Activated CD4-positive, CD25-positive, alpha-beta regulatory T cell (primary cell): ENCODE data around the gene ADAMTS4.

Source experiments
- DNase-seq, 4 experiments: peaks; one replicate each; lab custom pipeline; 2025; lab: John Stamatoyannopoulos, UW

Gene ADAMTS4

GRCh38 chr1:161219078-161219892 lies 20.4 kb upstream of the ADAMTS4 start:
- DNase-seq: no peak

DNA sequence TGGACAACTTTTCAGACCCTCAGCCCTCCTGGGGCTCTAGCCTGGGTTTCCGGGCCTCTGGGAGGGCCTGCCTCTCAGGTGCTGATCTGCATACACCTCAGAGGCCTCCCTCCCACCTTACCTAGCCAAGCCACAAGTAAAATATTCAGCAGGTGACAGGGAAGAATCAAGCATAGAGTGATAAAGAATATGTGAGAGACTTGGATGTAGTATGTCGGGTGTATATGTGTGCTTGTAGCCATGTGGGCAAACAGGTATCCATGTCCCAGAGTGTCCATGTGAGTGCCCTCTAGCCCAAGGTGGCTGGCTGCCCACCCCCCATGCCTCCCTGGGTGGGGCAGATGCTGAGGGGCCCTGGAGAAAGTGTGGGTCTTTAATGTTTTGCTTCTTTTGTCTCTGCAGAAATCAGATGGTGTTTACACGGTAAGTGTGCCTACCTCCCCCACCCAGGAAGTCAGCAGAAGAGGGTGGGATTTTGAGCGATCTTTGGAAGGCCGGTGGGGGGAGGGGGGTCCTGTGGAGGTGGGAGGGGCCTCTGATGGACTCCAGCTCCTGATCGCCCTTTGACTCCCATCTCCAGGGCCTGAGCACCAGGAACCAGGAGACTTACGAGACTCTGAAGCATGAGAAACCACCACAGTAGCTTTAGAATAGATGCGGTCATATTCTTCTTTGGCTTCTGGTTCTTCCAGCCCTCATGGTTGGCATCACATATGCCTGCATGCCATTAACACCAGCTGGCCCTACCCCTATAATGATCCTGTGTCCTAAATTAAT lies 19.6 kb upstream of the ADAMTS4 start:
- peak in 3 of 4 experiments; percentile 20 to 69 (median 65) for DNase-seq

GRCh38 chr1:161217831-161218230 lies 19.0 kb upstream of the ADAMTS4 start:
- DNase-seq: no peak

DNA sequence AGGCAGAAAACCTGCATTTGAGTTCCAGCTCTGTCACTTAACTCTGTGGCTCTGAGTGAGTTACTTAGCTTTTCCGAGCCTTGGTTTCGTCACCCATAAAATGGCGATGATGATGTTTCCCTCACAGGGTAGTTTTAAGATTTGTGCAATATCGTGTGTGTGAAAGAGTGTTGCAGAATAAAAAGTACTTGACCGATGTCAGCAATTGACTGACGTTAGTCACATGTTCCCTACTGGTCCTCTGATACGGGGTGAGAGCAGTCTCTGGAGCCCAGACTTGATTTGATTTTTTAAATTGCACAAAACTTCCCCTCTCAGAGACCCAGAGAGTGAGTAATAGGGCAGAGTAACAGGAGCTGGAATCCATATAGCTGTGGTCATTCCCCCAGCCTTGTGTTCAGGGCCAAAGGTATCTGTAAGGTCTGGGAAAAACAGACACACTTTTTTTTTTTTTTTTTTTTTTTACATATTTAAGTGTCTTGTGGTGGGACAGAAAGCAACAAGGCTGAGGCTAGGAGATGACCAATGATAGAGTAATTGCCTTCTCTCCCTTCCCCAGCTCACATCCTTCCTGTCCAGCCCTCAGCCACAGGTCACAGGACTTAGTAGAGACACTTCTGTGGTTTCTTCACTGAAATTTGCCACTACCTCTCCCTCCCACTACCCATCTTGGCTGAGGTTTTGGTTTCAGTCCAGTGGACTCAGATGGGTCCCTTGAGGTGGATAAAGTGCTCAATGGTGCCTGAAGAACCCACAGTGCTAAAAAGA lies 18.3 kb upstream of the ADAMTS4 start:
- no peak for DNase-seq

- DNase-seq: no peak
Observed at GRCh38 chr1:161215076-161215475, 16.2 kb upstream of the ADAMTS4 start, which contains the start of gene FCER1G. Gene FCER1G, plus strand, starts transcription at chr1:161215295. Its CDS starts 27 bp downstream, at chr1:161215322.

GRCh38 chr1:161214369-161214768 lies 15.5 kb upstream of the ADAMTS4 start:
- DNase-seq: no peak

DNA sequence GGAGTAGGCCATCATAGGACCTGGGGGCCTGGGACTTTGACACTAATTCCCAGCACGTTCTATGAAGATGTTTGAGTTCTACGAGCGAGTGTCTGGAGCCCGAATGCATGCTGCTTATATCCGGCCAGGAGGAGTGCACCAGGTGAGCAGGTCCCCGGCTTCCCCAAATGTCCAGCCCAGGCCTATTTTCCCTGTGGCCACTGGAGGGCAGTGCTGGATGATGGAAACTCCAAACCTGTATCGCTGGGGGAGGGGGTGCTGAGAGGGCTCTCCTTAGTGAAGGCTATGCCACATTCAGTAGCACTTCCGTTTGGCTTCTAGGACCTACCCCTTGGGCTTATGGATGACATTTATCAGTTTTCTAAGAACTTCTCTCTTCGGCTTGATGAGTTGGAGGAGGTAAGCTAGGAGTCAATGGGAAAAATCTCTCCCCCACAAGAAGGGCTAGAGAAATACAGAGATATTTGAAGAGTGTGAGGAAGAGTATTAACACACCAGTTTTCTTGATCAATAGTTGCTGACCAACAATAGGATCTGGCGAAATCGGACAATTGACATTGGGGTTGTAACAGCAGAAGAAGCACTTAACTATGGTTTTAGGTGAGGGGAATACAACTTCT lies 11.0 kb upstream of the ADAMTS4 start:
- peak; percentile 43 to 63 (median 56) for DNase-seq

DNA sequence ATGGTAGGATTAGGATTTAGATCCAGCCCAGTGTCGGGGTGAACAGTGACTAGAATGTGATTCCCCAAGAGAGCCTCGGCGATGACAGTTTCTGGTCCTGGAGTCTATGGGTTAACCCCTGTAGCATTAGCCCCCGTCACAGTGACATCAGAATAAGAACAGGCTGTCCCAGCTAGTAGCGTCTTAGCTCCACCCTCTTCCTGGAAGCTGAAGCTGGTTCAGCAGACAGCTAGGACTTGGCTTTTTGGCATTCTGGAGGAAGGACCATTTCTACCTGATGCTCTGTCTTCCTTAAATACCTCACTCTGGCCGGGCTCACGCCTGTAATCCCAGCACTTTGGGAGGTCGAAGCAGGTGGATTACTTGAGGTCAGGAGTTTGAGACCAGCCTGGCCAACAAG lies 8.3 kb upstream of the ADAMTS4 start:
- no peak for DNase-seq

GRCh38 chr1:161206411-161207140 lies 7.7 kb upstream of the ADAMTS4 start:
- DNase-seq: no peak

DNA sequence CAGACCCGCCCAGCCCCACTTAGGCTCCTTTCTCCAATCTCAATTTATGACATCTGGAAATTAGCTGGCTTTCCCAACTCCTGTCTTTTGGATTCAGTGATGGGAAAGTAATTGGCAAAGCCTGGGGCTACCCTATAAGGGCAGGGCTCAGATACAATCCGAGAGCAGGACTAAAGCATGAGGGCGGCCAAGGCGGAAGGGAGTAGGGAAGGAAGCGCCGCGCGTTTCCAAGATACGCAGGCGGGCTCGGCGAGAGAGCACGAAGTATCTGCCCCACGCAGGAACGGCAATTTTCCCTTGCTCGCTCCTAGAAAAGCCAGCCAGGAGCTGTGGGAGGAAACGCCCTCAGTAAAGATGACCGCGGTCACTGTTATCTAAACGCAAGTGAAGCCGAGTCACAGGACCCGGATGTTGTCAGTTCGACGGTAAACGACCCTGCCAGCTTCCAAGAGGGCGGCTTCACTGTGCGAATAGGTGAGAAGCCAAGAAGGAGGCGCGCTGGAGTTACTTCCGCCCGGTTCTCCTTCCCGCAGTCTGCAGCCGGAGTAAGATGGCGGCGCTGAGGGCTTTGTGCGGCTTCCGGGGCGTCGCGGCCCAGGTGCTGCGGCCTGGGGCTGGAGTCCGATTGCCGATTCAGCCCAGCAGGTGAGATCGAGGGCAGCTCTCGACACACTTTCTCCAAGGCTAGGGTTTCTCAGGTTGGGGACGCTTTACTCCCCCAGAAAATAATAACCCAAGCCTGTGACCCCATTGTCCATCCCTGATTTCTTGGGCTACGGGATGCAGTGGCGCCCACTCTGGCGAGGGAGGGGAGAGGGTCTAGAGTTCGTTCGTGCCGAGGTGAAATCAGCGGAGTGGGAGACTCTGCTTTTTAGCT lies 3.2 kb upstream of the ADAMTS4 start, which contains the start of gene NDUFS2:
Gene NDUFS2, plus strand, starts transcription at position 532 of the 877 bp plus-strand sequence. Its CDS starts 19 bp downstream, at position 551.
- peak; percentile 84 to 90 (median 87) for DNase-seq

DNA sequence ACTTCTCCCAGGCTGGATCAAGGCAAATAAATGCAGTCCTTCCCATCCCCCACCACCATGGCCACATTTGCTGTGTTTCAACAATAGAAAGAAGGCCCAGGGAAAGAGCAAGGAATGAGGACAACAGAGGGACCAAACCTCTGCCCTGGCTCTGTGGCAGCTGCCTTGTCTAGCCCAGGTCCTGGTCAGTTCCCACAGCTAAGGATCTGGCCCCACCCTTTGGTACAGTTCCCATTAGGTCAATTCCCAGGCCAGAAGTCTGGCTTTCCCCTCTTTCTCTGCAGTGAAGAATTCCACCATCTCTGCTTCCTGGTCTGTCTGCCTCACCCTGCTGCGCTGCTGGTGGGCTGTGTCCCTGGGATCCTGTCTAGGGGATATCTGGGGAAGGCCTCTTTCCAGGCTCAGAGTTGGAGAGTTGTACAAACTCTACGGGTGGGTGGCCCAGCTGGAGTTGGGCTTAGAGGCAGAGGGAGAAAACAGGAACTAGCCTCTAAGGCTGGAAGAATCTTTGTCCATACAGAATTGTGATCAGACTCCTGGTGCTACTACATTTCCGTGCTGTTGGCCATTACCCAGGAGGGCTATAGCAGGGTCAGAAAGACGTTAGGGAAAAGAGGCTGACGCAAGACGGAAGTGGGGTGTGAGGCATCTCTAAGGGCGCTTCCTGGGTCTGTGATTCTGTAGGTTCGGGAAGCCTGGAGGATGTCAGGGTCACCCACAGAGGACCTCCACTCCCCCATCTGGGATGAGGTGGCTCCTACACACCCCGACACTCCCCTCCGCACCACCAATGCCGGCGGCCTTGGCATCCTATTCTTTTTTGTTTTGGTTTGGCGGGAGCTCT lies 2.4 kb upstream of the ADAMTS4 start:
- DNase-seq: no peak

DNA sequence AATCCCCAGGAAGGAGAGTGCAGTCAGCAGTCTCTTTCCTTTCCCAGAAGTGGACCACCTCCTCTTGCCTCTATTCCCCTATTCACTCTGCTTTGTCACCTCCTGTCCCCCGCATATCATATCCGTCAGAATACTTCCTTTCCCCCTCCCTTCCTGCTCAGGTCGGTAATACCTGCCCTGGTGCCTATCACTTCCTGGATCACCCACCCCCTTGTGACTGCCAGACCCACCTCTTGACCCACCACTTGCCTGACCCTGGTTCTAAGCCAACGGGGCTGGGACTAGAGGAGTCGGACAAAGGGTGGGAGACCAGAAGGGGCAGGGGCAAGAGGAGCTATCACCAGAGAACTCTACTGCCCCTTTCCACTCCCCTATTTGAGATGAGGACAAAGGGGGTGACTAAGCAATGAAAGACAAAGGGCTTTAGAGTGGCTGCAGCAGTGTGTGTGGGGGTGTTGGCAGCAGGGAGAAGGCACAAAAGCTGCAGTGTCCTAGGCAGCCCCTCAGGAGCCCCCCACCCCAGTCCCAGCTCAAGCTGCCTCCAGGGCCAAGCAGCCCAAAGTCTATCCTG lies 1.7 kb upstream of the ADAMTS4 start:
- DNase-seq: no peak

DNA sequence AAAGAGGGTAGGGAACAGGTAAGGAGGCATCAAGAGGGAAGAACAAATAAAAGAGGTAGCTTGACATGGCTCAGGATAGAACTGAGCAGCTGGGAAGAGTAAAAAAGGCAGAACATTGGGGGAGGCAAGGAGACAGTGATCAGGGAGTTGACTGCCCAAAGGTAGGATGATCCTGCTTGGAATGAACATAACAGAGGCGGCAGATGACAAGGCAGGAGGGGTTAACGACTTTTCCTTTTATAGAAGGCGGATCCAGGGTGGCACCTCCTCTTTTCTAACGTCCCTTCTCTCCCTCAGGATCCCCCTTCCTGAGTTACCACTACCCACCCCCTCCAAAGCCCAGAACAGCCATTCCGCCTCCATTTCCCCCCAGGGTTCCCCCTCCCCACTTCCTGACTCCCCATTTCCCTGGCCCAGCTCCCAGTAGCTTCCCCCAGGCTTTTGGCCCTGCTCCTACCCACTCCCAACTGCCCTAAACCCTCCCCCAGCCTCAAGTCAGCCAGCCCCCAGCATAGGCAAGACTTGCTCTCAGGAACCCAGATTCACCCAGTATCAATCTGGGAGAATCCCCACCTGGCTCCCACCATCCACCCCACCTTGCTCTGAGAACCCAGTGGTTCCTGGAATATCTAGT lies 769 bp upstream of the ADAMTS4 start:
- DNase-seq: no peak

- DNase-seq: no peak
Observed at GRCh38 chr1:161198194-161198896, 509 bp downstream of the ADAMTS4 start.

DNA sequence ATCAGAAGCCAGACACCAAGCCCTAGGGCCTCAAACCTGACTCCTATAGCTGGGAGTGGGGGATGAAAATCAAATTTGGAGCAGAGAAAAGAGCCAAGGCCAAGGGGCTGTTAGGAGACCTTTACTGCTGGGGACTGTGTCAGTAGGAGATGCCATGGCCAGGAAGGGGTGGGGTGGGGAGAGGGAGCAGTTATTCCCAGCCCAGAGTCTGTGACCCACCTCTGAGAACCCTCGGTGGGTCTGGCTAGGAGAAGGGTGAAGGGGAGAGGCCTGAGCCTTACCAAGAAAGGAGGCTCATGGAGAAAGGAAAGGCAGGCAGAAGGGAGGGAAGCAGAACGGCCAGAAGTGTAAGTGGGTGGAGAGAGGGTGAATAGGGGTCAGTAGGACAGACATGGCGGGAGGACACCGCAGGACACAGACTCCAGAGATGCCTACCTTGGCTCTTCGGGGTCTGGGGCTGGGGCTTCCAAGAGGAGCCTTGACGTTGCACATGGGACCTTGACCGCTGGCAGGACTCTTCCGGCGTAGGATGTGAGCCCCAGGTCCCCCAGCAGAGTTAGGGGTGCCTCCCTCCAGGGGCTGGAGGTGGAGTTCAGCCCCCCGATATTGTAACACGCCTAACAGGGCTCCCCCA lies 1.2 kb downstream of the ADAMTS4 start:
- no peak for DNase-seq

DNA sequence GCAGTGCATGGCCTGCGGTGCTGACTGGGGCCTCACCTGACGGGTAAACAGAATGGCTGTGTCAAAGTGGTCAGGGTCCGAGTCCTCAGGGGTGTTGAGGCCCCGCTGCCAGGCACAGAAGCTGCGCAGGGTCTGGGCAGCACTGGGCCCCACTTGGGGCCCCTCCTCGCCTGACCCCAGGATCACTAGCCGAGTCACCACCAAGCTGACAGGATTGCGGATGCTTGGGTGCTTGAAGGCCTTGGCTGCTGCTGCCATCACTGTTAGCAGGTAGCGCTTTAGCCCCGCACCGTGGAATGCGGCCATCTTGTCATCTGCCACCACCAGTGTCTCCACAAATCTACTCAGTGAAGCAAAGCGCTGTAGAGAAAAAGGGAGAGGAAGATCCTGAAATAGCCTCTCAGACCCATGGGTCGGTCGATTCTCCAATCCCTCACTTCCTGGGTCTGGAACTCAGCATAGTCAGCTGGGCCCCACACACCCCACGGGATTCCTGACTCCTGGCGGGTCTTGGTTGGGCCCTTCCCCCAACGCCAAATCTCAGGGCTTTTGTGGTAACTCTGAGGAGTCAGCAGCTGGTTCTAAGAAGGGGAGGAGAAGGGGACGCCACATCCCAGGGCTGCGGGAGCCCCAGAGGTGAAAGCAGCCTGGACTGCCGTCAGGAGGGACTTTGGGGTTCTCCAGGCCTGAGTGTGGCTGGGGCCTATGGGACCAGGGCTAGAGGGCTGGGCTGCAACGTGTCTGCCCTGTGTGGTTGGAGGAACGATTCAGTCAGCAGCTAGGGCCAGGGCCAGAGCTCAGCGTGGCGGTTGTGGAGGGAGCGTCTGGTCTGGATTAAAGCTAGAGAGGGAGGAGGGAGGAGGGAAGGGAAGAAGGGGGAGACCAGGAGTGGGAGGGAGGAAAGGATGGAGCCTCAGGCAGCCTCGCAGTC lies 2.1 kb downstream of the ADAMTS4 start:
- DNase-seq: no peak
